HG02610 (cell line): ENCODE data around the gene SLC9C1.

Source experiments
- ATAC-seq: cut with Tn5 transposase; IDR thresholded peaks from one replicate; pipeline ENCODE4 v1.9.1; 2021; ENCODE audit warnings: mild to moderate bottlenecking, moderate library complexity; ENCODE audit not compliant: unreplicated experiment

Gene SLC9C1

DNA sequence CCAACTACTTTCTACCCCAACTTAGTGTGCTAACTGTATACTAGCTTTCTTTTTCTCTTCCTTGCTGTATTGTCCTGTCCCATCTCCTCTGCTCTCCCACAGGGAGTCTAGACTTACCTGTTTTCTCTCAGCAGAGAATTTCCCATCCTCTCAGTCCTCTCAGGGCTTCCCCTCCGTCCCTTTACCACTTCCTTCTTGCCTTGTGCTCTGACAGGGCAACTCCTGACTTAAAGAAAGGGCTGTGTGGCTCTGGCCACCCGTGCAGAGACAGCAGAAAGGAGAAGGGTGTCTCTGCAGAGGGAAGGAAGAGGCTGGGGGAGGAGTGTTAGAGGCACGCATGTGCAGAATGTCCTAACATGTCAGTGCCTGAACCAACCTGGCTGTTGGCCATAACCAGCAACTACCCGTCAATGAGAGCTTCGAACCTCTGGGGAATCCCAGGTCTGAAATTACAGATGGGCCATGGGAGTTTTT lies 161.0 kb downstream of the SLC9C1 start, which contains the start of gene GCSAM:
GCSAM (minus strand) TSS at position 274 of the 474 bp plus-strand sequence; CDS start at position 146, 128 bp downstream.
- peak; percentile 78 for ATAC-seq

DNA sequence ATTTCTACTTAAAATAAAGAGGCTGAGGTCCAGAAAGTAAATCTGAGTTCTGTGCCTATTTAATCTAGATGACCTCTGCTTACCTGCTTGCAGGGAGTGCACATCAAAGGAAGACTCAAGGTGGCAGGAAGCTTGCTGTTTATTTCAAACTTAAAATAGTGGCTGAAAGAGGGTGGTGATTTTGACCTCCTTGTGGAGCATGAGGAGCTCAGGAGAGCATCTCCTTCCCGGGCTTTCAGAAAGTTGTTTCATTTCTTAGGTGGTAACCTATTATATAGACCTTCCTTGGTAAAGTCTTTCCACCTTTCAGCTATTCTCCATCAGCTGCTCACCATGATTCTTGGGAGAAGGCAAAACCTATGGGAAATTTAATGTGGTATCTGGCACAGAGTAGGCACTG lies 161.5 kb downstream of the SLC9C1 start:
- ATAC-seq, result peak; percentile 0

DNA sequence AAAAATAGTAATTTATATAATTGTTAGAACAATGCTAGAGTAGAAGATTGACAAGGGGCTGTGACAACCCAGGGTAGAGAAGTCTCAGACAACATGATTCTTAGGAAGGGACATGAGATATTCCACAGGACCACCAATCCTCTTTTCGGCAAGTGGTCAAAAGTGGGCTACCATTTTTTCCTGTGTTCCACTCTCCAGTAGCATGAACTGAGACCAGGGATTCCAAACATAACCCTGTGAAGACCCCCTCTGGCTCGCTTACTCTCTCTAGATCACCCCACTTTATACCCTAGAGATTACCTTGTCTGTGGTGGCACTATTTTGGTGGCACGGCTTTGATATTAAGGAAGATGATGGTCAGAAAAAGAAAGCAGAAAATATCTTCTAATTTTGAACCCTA lies 161.9 kb downstream of the SLC9C1 start:
- no peak for ATAC-seq

DNA sequence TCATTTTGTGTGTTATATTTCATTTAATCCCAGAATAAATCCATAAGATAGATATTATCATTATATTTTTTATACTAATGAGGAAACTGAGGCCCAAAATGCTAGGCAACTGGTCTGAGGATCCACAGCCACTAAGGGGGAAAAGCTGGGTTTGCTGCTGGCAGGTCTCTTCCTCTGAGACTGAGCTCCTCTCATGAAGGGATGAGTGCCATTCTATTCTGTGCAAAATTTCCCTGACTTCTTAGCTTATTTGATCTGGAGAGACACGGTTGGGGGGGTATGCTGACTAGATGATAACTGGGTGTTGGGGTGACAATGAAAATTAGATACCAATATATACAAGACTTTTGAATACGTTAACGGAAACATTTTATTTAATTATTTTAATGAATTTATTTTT lies 162.9 kb downstream of the SLC9C1 start:
- no peak for ATAC-seq

DNA sequence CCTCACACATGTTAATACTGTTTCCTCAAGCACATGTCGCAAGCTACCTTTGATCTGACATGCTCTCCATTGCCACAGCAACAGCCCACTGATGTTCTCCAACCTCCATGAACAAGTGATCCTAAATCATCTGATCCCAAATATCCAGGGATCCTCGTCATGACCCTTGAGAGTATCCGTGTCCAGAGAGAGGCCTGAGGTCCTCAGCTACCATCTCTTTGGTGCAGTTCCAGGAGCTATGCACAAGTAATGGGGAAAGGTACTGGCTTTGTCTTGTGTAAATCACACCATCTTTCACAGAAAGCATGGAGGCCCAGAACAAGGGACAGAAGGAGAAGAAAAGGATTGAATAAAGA lies 163.4 kb downstream of the SLC9C1 start:
- ATAC-seq, result no peak

DNA sequence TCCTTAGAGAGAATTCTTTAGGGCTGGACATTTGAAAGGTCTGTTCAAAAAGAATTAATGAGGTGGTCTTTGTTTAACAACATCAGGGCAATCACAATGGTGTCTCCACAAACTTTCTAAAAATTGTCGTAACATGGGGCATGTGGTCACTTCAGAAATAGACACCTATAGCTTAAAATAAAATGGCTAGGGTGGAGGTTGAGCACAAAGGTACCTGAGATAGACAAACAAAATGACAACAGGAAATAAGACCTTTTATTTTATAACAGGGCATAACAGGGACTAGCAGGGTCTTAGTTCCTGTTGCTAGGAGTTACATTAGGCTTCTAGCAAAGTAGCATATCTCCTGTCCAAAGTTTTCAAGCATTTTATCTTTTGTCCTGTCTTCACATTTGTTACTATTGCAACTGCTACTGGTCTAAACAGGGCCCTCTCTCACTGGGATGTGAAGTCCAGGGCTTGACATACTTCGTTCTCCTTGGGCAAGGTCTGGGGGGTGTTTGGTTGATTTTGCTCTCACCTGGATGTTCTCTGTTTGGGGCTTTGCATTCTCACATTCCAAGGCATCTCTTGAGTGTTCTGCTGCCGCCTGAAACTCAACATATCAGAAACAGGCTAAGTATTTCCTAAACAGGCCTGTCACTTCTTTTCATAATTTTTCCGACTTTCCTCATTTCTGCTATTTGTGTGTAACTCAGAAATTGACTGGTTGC lies 163.9 kb downstream of the SLC9C1 start:
- ATAC-seq, result no peak

DNA sequence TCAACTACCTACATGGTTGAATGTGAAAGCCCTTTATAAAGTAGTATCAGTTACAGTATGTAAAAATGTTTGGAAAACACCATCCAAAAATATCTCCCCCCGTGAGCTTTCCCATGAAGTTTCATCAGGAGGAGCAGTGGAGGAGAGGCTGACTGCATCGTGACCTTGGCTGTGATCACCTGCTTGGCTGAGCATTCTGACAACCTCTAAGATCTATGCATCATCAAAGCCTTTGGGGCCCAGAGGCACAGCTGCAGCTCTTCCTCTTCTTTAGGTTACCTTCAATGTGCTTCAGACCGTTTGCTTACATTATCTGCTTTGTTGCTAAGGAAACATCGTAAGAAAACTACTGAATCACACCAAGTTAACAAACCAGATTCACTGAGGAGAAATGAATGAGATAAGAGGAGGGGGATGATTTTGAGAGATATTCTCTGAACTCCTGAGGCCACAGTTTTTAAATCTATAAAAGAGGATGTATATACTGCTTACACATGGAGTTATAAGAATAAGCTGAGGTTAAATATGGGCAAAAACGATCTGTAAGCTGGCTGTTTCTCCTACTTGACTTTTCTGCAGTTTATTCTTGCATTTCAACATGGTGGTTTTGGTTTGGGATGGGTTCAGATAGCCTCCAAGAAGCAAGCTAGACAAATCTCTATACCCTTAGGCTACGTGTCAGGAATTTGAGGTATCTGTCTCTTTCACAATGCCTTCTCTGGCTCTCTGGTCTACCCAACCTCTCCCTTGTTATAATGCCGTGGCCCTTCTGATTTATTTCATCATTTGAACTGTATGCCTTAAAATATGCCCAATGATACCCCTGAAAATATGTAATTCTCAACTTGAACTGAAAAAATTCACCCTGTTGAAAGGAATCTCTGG lies 164.9 kb downstream of the SLC9C1 start:
- peak; percentile 47 for ATAC-seq

DNA sequence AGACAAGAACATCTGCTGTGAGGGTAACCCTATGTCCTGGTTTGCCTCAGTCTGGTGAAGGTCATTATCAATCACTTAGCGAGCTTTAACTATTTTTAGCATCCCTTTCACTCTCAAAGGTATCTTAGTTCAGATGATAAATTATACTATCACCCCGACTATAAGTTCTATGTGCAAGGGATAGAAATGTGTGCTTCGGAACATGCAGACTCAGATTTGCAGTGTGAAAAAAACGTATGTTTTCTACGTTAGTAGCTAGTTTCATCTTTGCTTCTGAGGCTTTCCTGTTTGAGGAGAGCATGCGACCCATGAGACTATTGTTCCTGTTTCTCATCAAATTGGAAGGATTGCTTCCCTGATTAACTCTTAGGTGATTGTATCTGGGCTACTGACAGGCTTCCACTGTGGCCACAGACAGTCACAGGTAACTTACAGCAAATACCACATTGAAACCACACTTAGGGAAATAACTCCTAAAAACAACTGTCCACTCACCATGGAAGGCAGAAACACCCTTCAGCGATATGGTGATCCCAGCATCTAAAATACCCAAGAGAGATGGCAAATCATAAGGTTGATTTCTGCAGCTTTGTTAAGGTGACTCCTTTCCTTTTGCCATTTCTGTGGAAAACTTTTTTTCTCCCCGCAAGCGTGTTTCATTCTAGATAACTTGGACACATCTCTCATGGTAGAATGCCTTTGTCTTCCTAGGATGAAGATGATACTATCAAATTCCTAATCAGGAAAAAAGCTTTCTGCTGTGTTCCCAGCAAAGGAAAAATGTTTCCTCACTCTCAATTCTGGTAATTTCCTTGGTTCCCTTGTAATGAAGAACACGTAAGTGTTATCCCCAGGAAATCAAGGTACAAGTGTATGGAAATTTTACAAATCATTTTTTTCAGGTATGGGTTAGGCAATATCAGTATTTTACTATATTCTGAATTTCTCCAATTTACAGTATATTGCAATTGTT lies 166.2 kb downstream of the SLC9C1 start:
- ATAC-seq, result peak; percentile 36

DNA sequence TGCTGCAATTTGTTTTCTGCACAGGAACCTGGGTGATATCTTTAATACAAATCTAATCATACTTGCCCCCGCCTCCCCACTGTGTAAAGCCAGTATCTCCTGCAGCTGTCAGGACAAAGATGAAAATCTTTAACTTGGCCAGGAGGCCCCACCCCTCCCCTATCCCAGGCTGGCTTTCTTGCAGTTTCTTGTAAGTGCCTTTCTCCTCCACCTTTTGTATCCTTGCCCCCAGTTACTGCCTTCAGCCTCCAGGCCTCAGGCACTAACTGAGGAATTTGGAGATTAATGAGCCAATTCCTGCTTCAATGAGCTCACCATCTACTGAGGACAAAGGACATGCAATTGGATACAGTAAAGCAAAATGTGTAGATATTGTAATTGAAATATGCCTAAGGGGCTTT lies 167.5 kb downstream of the SLC9C1 start:
- no peak for ATAC-seq

DNA sequence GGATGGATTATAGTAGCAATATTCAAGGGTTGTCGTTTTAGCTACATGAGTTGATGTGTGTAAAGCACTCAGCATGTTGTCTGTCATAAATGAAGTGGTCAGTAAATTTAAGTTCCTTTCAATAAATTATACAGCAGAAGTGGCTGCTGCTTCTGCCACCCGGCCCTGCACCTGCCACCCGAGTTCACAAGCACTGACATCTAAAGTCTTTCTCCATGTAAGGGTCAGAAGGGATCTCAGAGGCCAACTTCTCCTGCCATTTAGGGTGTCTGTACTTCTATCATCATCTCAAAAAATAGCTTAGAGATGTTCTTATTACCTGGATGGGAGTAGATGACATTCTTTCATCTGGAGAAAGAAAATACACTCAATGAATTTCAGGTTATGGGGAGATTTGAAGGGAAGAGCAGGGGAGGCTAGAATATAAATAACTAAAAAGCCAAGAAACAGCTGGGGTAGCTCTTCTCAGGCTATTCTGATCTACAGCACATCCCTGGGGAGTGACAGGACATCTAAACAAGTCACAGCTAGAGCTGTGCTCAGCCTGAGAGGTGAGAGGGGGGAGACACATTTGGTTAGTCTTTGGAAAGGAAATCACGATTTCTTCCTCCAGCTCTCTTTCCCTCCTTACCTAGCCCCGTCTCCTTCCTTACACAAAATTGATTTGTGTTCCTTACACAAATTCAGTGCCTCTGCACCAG lies 169.0 kb downstream of the SLC9C1 start:
- ATAC-seq, result no peak

DNA sequence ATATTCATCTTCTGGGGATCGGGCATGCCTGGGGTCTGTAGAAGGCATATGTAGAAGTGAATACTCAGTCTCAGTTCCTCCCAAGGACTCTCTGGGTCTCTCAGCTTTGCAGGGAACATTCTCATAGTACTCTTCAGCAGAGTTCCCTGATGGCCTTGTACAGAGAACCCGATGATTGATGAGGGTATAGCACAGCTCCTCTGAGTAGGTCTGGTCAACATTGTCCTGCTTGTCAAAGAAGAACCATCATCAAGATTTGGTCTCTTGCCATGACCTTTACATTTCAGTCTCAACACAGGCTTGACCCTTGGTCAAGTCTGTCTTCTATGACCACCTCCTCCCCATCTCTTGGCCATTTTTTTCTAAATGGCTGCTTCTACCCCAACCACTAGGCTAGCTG lies 170.5 kb downstream of the SLC9C1 start:
- no peak for ATAC-seq

DNA sequence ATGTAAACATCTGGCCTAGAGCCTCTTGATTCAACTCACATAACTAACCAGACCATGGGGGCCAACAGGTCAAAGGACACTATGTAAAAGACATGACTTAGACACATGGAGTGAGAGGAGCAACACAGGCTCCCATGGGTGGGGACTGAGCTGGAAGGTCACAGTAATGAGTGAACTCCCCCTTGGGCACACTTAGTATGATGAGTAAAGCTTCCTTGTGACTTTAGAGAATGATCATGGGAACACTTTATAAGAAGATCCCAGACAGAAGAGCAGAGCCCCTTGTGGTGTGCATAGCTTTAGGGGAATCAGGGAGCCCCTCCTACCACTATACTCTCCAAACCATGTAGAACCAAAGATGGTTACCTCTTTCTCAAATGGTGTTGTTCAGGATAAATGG lies 171.1 kb downstream of the SLC9C1 start:
- no peak for ATAC-seq

DNA sequence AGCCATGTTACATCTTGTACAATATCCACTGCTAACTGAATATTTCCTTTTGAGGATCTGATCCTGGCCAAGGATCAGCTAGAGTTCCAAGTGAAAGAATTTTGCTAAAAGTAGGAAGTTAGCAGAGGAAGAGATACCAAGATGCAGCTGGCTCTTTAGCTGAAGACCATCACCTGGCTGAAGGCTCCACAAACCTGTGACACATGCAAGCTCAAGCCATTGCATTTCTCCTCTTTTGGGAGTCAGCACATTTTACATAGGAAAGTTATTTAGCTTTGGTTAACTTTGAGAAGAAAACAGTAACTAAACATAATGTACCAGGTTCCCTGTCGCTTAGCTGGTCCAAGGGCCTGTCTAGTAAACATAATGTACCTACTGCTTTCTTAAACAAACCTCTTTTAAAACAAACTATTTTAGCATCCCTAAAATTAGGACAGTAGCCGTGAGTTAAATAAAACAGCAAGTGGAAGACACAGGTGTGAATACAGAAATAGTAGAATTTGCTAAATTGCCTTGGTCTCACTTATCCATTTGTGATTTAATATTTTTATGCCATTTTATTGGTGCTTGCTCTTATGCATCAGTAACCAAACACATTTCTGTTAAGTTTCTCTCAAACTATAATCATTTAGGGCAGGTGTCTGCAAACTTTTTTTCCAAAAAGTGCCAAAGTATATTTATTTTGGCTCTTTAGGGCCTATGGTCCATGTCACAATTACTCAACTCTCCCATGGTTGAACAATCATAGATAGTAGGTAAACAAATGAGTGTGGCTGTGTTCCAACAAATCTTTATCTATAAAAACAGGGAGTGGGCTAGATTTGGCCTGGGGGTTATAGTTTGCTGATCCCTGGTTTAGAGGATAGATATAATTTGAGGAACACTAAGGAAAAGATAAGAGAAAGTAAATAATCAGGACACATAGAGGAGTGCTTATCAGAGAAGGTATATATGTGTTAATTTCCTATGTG lies 172.2 kb downstream of the SLC9C1 start:
- no peak for ATAC-seq

DNA sequence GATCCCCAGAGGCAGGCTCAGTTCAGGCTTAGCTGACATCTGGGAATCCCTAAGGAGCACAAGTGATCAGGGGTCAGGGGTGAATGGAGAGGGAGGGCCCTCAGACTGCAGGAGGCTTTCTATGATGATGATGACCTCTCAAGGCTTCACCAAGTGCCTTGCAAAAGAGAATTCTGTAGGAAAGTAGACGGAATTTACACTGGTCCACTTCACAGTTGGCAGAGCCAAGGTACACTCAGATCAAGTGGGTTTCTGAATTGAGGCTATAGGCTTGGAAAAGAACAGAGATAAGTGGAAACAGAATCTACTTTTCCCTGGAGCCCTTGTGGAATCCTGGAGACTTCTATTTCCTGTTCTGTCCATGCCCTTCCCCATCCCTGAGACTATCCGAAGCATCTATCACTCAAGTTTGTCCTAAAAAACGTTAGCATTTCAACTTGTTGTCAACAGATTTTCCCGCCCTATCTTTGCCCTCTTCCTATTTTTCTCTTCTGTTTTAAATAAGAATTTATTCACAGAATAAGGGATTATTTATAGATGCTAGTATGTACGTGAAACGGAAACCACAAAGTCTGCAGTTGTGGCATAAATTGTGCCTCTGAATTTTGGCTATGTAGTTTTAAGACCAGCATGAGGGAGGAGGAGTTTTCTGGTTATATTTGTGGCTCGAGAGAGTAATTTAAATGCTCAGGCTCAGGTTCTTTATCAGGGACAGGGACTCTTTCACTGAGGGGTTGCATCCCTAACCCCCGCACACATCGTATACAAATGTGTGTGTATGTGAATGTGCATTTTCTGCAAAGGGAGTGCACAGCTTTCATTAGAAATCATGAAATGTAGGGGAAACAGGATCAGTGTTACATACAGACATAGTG lies 173.8 kb downstream of the SLC9C1 start:
- peak; percentile 15 for ATAC-seq

DNA sequence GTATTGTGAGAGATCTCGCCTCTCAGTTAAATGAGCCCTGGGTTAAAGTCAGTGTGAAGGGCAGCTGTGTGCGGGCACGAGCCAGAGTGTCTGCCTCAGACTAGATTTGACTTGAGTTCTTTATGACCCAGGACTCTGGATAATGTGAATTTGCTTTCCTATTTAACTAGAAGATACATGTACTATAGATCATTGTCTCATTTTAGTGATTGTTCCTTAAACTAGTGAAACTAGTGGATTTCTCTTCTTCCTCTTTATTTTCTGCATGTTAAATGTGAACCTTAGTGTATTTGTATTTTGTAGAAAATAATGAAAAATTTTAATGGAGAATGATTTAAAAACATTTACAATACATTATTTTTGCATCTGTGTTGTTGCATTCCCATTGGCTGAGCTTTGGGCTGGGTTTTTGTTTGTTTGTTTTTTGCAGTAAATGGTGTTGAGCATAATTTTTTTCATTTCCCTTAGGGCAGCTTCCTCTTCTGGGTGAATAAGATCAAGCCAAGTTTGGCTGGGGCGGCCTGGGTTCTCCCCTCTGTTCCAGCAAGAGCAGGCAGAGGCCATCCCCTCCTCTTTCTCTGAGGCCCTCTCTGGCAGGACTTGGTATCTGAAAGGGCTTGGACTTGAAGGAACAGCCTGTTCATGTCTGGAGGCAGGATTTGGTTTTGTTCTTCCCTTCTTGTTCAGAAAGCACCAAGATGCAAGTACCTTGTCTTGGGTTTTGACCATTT lies 176.0 kb downstream of the SLC9C1 start:
- peak; percentile 33 for ATAC-seq

DNA sequence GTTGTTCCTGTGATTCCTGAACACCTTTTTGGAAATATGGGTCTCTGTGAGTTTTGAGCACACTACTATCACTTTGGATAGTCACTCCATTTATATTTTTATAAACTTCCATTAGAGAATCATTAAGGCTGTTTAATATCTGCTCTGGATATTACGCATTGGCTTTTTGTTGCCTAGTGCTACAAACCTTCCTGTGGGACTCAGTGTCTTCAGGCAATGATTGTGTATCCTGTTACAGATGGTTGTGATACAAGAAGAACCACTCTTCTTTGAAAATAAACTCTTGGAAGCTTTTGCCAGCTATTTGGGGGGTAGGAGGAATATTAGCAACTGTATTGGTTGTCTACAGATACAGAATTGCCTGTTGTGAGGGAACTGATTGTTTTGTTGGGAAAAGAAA lies 176.6 kb downstream of the SLC9C1 start:
- ATAC-seq, result no peak

DNA sequence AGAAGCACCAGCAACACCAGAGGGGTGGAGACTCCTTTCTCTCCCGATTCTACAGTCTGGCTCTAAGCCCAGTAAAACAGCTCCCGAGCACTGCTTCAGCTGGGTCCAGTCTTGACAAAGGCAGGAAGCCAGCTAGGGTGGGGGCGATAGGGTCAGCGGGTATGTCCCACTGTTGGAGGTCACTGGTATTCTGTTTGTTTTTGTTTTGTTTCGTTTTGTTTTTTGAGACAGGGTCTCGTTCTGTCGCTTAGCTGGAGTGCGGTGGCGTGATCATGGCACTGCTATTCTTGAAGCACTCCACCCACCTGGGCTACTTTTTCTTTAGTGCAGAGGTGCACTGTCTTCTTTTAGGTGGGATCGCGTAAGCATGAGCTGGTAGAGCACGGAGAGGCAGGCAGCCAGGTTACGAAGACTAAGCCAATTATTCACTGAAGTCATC lies 177.2 kb downstream of the SLC9C1 start:
- no peak for ATAC-seq
